ENCODE data around the gene NLRP6. TPM values are rescaled to one million over a fixed set of nuclear protein-coding genes. Genes with fewer than 3 reads are reported as not detected.
"Not testable (repeated sequence)": the region's sequence is repeated elsewhere in the genome, so short reads cannot be mapped to it uniquely, and the experiment has no call there.

Gene NLRP6
- total RNA-seq, 1 donor, result not detected

GRCh38 chr11:235609-235996 is 42.6 kb upstream of the NLRP6 start:
- Histone ChIP-seq H2AFZ (ENCODE audit: low read length) (peak overlapping the region; percentile 95), H3K4me3 (ENCODE audit: insufficient read depth, low read length) (peak overlapping the region; percentile 91), H3K4me1 (ENCODE audit: insufficient read depth, low read length) (peaks cover 19% of the 10 kb centered on the region), H3K27ac (ENCODE audit: low read depth, low read length) (peak overlapping the region; percentile 66), H3K27me3 (ENCODE audit: insufficient read depth, low read length) (no peaks in the 10 kb centered on the region), H3K36me3 (ENCODE audit: insufficient read depth, low read length) (peaks cover 11% of the 10 kb centered on the region), H3K79me2 (ENCODE audit: insufficient read depth, low read length) (peaks cover 45% of the 10 kb centered on the region), H3K4me2 (ENCODE audit: insufficient read depth, low read length) (peak overlapping the region; percentile 96), H4K20me1 (ENCODE audit: insufficient read depth, low read length) (peaks cover 16% of the 10 kb centered on the region), H3K9me3 (ENCODE audit: low read depth, low read length) (no peaks in the 10 kb centered on the region)
- DNase-seq (ENCODE audit: insufficient read length, low spot score, missing footprints), result no peak
- TF ChIP-seq, protein P1, sequence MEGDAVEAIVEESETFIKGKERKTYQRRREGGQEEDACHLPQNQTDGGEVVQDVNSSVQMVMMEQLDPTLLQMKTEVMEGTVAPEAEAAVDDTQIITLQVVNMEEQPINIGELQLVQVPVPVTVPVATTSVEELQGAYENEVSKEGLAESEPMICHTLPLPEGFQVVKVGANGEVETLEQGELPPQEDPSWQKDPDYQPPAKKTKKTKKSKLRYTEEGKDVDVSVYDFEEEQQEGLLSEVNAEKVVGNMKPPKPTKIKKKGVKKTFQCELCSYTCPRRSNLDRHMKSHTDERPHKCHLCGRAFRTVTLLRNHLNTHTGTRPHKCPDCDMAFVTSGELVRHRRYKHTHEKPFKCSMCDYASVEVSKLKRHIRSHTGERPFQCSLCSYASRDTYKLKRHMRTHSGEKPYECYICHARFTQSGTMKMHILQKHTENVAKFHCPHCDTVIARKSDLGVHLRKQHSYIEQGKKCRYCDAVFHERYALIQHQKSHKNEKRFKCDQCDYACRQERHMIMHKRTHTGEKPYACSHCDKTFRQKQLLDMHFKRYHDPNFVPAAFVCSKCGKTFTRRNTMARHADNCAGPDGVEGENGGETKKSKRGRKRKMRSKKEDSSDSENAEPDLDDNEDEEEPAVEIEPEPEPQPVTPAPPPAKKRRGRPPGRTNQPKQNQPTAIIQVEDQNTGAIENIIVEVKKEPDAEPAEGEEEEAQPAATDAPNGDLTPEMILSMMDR (IDR thresholded peaks at IDR 0.05; ENCODE audit: extremely low read depth, low read depth, low read length), result no peak

GRCh38 chr11:235997-236773 is 42.0 kb upstream of the NLRP6 start, which contains the start of gene SIRT3:
TSS of gene SIRT3 (minus strand) at chr11:236342. CDS start at chr11:236328, 14 bp downstream.
- H2AFZ ChIP-seq (ENCODE audit: low read length), result peak within 1 kb of the TSS; percentile 96
- H3K9me3 ChIP-seq (ENCODE audit: low read depth, low read length), result no peaks in the 10 kb centered on the region
- peak within 1 kb of the TSS; percentile 100 for H3K4me2 ChIP-seq (ENCODE audit: insufficient read depth, low read length)
- peak within 1 kb of the TSS; percentile 91 for H3K4me3 ChIP-seq (ENCODE audit: insufficient read depth, low read length)
- H3K27me3 ChIP-seq (ENCODE audit: insufficient read depth, low read length), result no peaks in the 10 kb centered on the region
- peak within 1 kb of the TSS; percentile 90 for H3K27ac ChIP-seq (ENCODE audit: low read depth, low read length)
- peak; percentile 98 for DNase-seq (ENCODE audit: insufficient read length, low spot score, missing footprints)
- H3K36me3 ChIP-seq (ENCODE audit: insufficient read depth, low read length), result peaks cover 12% of the 10 kb centered on the region
- H3K79me2 ChIP-seq (ENCODE audit: insufficient read depth, low read length), result peaks cover 49% of the 10 kb centered on the region
- H3K4me1 ChIP-seq (ENCODE audit: insufficient read depth, low read length), result peaks cover 19% of the 10 kb centered on the region
- TF ChIP-seq, protein P1 (IDR thresholded peaks at IDR 0.05; ENCODE audit: extremely low read depth, low read depth, low read length), result no peak
- peaks cover 18% of the 10 kb centered on the region for H4K20me1 ChIP-seq (ENCODE audit: insufficient read depth, low read length)

DNA sequence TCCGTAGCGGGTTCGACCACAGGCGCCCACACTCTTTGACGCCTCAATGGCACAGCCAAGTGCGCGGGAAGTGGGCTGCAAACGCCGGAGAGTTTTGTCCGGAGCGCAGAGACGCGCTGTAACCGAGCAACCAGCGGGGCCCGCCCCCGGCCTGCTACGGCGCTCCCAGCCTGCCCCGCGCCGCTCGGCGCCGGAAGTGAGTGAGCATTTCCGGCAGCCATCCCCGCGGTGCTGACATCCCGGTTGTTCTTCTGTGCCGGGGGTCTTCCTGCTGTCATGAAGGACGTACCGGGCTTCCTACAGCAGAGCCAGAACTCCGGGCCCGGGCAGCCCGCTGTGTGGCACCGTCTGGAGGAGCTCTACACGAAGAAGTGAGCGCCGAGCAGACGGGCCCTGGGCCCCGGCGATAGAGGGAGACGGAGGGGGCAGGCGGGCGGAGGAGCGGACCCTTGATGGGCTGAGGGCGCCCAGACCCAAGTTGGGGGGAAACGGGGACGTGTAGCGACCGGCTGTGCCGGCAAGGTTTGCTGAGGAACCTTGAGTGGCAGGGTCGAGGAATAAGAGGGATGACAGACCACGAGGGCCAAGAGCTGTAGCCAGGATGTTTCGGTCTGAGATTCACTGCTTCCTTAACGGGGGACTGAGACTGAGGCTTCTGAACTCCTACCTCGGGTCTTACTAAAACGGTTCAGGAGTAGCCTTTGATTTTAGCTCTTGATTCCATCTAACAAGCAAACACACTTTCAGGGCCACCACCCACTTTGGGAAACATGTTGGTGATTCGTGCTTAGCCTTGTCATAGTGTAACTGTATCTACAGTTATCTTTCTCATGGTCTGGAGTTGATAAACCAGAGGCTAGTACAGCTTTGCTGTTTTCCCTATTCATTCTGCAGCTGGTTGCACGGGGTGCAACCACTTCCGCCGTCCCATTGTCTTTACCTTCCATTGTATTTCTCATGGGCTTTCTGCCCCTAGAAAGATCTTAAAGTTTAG is 41.1 kb upstream of the NLRP6 start, which contains the start of gene PSMD13:
Gene PSMD13 (plus strand): TSS at position 203 of the 994 bp plus-strand sequence. CDS start 74 bp downstream, at position 277.
- Histone ChIP-seq H3K27me3 (ENCODE audit: insufficient read depth, low read length) (no peaks in the 10 kb centered on the region), H3K4me1 (ENCODE audit: insufficient read depth, low read length) (peaks cover 19% of the 10 kb centered on the region), H4K20me1 (ENCODE audit: insufficient read depth, low read length) (peaks cover 22% of the 10 kb centered on the region), H3K79me2 (ENCODE audit: insufficient read depth, low read length) (peaks cover 58% of the 10 kb centered on the region), H3K27ac (ENCODE audit: low read depth, low read length) (peak within 1 kb of the TSS; percentile 90), H3K4me3 (ENCODE audit: insufficient read depth, low read length) (peak within 1 kb of the TSS; percentile 91), H3K4me2 (ENCODE audit: insufficient read depth, low read length) (peak within 1 kb of the TSS; percentile 100), H2AFZ (ENCODE audit: low read length) (peak within 1 kb of the TSS; percentile 96), H3K36me3 (ENCODE audit: insufficient read depth, low read length) (peaks cover 21% of the 10 kb centered on the region), H3K9me3 (ENCODE audit: low read depth, low read length) (no peaks in the 10 kb centered on the region)
- TF ChIP-seq, protein P1 (IDR thresholded peaks at IDR 0.05; ENCODE audit: extremely low read depth, low read depth, low read length), result no peak
- peak; percentile 99 for DNase-seq (ENCODE audit: insufficient read length, low spot score, missing footprints)

- H3K27me3 ChIP-seq (ENCODE audit: insufficient read depth, low read length); H3K4me3 ChIP-seq (ENCODE audit: insufficient read depth, low read length); H3K9me3 ChIP-seq (ENCODE audit: low read depth, low read length); H2AFZ ChIP-seq (ENCODE audit: low read length); DNase-seq (ENCODE audit: insufficient read length, low spot score, missing footprints): not testable (repeated sequence)
- Histone ChIP-seq H3K79me2 (ENCODE audit: insufficient read depth, low read length) (peaks cover 63% of the 10 kb centered on the region), H3K4me1 (ENCODE audit: insufficient read depth, low read length) (peaks cover 19% of the 10 kb centered on the region), H4K20me1 (ENCODE audit: insufficient read depth, low read length) (peaks cover 25% of the 10 kb centered on the region), H3K4me2 (ENCODE audit: insufficient read depth, low read length) (peak overlapping the region; percentile 100), H3K36me3 (ENCODE audit: insufficient read depth, low read length) (peaks cover 32% of the 10 kb centered on the region), H3K27ac (ENCODE audit: low read depth, low read length) (peak overlapping the region; percentile 90)
Observed at GRCh38 chr11:238346-238745, 39.9 kb upstream of the NLRP6 start.
